ENCODE measurements around the gene PRG3.

PRG3 gene, protein sequence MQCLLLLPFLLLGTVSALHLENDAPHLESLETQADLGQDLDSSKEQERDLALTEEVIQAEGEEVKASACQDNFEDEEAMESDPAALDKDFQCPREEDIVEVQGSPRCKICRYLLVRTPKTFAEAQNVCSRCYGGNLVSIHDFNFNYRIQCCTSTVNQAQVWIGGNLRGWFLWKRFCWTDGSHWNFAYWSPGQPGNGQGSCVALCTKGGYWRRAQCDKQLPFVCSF

DNA sequence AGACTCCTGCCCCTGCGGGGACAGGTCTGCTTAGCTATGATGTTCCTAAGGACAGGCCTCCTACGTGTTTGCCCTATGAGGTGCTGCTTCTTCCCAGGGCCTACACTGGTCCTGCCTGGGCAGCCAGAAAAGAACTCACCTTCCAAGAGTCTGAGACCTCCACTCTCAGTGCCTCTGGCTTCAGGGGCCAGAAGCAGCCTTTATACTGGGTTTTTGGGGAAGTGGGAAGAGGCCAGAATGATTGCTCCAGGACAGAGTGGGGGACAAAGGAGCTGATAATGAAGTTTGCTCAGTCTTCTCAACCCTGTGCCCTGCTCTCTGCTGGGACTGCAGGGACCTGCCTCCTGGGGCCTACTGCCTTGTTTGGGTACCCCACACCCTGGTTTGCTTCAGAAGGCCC, at the start of gene PRG3:
Gene PRG3 (minus strand): TSS at position 176 of the 400 bp plus-strand sequence. CDS start 442 bp downstream, outside the sequence.
- DNase-seq: no peak

DNA sequence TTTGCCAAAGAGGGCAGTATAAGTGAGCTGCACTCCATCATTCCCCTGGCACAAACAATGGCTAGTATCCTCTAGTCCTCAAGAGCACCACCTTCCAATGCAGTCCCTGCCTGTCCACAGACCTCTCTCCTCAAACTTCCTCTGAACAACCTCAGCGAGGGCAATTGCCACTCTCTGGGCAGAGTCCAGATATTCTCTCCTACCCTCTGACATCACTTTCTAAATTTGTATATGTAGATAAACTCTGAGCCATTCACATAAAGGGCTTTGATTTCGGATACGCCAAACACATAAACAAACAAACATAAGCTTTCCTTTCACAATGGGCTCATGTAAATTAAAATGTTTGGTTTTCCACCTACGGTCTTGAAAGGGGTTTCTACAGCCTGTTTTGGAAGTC, 49.0 kb upstream of the PRG3 start:
- no peak for DNase-seq

DNA sequence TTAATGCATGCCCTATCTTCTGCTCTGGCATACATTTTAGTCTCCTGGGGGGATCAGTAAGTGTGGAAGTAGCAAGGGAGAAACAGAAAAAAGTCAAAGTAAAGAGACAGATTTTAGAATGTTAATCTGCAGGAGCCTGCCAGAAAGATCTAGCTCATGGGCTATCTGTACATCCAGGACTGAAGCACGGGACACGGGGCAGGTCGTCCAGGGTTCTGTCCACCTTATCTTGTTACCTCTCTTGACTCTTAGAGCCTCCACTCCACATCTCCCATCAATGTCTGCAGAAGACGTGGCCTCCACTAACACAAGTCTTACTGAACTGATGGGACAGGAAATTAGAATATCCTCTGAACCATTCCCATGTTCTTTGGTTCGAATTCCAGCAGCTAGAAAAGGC, 47.7 kb upstream of the PRG3 start:
- no peak for DNase-seq

DNA sequence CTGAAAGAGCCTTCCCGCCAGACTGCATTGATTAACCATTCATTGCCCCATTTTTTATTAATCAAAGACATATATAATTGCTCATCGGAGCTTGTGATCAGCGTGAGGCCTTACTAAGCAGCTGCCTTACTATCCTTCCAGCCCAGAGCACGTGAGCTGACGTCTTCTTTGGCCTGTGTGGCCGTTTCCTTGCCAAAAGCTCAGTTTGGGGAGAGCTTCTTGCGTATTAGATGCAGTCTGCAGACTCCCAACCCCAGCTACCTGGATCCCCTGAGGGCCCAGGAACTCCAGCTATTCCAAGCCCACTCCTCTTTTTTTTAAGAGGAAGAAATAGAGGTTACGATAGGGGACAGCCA, 46.8 kb upstream of the PRG3 start:
- DNase-seq: no peak

DNA sequence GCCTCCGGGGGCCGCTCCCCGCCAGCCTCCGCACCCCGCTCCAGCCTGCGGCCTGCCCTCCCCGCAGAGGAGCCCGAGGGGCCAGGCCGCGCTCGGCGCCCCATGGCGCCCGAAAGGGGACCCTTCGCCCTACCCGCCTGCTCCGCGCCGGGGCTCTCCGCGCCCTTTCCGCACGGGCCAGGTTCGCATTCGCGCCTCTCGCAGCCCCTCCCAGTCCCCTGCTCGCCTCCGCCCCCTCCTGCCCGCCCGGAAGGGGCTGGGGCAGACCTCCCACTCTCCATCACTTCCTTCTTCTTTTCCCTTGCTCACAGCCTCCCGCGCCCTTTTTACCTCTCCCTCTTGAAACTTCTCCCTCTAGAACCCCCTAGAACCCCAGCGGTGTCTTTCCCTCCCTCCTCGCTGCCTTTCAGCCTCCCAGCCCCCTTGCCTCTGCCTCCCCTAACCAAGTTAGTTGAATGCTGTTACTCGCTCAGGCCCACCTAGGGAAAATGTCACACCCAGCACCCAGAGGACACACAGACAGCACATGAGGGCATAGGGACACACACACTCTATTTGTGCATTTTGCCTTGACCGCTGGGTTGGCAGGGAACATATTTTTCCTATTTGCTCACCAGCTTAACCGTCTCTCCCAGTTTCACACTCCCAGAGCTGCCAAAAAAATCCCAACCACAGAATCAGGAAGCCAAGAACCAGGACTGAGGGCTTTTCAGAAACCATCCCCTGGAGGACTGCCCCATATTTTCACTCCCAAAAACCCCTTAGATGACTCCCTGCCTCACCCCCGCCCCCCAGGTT, 46.2 kb upstream of the PRG3 start, which contains the start of gene SLC43A3:
Gene SLC43A3 (minus strand): TSS at position 193 of the 798 bp plus-strand sequence. CDS start 949 bp downstream, outside the sequence.
- no peak for DNase-seq

DNA sequence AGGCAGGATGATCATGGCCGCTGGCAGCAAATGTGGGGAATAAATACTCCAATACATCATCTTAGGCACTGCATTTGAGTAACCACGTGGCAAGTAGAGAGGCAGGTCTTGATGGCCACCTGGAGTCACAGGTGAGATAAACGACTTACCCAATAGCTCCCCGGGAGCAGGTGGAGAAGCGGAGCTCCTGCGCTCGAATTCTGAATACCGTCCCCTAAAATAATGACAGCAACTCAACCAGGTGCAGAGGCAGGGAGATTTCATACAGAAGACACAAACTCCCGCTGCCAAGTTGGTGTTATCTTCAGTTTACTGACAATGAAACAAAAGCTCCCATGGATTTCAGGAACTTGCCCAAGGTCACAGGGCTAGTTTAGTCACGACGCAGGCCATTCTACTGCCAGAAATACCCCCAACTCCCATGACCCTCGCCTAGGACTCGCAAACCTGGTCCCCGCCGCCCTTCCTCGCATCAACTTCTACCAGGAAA, 45.5 kb upstream of the PRG3 start:
- no peak for DNase-seq

DNA sequence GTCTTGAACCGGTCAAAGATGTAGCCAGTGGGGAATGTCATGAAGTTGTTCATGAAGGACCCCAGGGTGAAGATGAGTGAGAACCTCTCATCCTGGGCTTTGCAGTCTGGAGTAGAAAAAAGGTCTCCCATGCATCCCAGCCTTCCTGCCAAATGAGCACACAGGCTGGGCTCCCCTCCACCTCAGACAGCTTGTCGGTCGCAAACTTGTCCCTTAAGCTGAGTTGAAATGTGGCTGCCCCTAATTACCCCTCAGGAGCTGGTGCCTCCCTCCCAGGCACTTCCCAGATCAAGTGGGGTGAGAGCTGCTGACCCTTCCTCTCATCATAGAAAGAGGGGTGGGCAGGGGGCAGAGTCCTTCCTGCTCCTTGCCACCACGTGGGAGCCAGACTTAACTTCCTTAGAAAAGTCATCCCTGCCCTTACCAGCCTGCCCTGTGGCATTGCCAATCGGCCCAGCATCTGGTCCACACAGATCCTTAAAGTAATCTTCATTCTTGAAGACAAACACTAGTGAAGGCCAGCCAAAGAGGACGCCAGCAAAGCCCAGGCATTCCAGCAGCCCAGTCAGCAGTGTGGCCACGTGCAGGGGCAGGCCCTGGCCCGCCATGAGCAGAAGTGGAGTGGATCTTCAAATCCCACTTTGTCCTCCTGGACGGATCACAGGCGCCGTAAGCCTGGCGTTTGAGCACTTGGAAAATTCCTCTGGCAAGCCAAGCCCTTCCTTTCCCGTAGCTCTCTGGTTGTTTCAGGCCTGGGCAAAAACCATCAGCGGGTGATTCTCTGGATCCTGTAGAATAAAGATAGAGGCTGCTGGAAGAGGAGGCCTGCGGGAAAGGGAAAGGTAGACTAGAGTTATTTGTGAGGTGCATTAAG, 44.9 kb upstream of the PRG3 start:
- DNase-seq: no peak

DNA sequence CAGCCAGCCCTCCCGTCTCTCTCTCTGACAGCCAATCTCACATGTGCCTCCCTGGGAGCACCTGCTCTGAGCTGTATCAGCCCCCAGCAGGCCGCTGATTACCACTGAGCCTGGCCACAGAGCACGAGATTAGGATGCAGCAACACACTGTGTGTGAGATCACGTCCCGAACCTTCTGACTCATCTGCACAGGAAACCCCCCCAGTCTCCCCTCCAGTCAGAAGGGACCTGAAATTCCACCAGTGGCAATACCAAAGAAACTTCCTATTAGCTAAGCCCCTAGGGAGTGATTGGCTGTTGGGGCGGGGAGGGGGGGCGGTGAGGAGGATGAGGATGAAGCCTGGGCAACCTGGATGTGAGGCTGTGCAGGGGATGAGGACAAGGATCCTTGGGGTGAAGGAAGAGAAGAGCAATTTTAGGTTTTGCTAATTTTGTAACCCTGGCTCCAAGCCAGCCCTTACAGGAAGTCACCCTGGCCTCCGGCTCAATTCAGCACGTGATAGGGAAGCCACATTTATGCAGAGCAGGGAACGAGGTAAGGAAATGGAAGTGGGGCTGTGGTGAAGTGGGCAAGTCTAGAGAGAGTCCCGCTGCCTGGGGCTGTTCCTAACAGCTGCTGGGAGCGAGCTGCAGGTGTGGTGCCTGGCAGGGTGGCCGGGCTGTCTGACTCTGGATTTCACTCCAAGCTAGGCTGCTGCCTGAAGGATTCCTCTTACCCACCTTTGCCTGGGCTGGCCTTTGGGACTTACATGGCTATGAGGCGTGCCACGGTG, 44.0 kb upstream of the PRG3 start:
- DNase-seq: no peak

DNA sequence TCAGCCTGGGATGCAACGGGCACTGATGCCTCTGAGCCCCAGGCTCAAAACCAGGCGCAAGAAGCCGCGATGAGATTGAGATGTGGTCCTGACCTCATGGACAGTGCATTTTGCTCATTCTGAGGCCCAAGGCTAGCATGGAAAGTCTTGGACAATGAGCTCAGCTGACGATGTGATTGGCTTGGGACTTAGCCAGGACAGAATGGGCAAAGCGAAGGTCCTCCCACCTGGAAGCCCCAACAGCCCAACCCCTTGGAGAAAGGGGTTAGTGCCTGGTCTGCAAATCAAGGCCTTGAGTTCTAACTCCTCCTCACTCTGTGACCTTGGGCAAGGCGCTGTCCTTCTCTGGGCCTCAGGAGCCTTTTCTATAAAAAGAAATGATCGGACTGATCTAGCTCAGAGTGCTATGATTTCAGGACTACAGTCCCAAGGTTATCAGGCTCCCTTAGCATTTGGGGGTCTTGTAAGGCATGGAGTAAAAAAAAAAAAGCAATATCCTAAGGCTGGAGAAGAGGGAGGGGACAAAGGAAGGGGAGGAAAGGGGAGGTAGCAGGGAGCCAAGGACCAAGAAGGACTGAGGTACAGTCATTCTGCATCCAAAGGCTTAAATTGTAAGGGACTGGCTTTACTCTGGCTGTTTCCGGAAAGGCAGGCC, 43.3 kb upstream of the PRG3 start:
- DNase-seq: no peak

DNA sequence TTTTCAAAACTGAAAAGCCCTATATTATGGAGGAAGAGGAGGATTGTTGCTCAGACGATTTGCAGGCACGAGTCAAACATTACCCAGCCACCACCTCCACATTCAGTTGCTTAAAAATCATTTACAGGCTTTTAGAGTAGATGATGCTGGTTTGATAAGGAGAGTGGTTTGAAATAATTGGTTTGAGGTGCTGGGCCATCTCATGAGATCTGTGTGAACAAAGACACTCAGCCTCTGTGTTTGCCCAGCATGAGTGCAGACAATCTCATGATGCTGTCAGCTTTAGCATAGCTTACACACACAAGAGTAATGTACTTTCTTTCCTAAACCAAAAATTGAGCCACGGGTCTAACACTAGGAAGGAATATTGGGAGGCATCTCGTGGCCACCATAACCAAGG, 41.7 kb upstream of the PRG3 start:
- DNase-seq: no peak

DNA sequence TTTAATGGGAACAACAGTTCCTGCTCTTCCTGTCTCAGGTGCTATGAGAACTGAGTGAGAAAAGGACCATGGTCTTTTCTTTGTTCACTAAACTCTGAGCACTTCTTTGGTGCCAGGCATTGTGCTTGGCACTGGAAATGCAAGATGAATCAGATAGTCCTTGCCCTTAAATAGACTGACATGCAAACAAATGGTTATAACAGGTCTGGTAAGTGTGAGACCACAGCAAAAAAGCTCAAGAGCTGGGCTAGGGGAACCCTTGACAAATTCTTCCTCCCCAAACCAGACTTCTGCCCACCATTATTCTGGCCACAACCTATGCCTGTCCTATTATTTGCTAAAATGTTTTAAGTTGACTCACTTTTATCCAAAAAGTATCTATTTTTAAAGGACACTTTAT, 40.9 kb upstream of the PRG3 start:
- DNase-seq: no peak

DNA sequence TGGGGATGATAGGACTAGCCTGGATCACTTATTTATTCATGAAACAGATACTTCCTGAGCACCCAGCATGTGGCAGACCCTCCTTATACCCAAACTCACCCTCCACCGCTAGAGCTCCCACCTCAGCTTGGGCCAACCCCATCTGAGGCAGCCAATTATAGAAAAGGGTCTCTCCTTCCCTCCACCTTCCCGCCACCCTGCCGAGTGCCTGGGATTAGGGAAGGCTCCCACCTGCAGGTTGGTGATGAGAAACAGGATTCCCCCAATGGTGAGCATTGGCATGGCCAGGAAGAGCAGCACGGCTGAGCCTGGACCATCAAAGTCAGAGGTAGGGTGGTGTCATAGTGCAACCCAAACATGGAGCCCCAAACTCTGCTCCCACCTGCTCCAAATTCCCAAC, 40.1 kb upstream of the PRG3 start:
- DNase-seq: no peak

DNA sequence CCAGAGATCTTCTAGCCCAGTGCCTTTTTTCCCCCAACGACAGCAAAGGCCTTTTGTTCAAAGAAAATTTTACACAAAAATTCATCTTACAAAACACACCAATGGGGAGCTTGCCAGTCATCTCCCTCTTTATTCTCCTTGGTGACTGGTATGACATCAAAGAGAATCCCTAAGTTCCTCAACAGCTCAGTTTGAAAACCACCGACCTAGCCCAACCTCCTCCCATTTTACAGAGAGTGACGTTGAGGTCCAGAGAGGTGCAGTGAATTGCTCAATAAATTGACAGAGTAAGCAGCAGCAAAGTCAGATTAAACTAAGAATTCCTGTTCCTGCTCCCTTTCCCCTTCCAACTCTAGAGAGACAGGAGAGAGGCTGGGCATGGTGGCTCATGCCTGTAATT, 38.2 kb upstream of the PRG3 start:
- no peak for DNase-seq

DNA sequence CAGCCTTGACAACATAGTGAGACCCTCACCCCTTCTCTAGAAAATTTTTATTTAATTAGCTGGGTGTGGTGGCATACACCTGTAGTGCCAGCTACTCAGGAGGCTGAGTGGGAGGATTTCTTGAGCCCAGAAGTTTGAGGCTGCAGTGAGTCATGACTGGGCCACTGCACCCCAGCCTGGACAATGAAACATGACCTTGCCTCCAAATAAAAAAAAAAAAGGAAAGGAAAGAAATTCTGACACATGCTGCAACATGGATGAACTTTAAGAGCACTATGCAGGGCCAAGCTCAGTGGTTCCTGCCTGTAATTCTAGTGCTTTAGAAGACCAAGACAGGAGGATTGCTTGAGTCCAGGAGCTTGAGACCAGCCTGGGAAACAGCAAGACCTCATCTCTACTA, 37.2 kb upstream of the PRG3 start:
- no peak for DNase-seq

DNA sequence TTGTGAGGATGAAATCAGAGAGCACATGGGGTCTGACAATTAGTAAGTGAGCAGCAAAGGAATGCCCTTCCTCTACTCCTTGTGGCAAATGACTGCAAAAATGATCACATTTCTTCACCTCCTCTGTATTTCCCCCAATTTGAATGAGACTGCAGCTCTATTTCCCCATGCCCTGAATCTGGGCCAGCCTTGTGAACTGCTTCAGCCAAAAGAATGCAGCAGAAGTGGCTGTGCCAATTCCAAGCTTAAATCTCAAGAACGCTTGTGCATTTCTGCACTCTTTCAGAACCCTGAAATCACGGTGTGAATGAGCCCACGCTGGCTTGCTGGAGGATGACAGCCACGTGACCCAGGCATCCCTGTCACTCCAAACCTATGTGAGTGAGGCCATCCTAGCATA, 36.1 kb upstream of the PRG3 start:
- no peak for DNase-seq

DNA sequence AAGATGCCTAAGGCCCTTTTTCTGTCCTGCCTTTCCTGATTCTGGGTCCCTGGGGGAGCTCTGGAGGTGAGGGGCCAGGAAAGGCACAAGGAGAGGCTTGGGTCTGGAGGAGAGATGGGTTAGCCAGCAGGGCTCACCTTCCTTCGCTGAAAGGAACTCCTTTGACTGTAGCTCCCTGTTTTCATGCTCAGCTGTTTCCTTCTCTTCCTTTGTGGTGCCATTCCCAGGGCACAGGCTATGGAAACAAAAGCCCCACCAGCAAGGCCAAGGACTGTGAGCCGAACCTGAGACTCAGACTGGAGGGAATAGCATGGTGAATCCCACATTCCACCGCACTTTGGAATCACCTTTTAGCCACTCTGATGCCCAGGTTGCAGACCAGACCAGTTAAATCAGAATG, 35.5 kb upstream of the PRG3 start:
- no peak for DNase-seq

DNA sequence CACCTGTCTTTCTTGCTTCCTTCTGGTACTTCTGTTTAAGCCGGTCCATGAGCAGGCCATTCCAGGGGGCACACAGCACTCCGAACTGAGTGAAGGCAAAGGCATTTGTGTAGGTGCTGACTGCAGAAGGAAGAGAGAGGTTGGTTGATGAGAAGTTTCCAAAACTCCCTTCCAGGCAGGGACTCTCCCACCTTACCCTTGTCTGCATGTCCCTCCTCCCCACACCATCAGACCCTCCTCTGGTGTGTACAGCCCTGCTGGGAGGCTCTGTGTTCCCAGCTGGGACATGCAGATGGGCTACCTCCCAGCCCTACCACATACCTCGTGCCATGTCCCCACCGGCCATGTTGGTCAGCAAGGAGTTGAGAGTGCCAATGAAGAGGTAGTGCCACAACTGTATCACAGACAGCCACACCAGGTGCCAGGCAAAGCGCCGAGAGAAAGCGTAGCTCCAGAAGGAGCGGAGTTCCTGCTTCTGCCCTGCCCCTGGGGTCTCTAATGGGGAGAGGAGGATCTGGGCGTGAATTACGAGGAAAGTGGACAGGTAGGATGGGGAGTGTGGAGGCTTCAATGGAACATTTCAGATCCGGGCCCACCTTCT, 33.8 kb upstream of the PRG3 start:
- DNase-seq: no peak

DNA sequence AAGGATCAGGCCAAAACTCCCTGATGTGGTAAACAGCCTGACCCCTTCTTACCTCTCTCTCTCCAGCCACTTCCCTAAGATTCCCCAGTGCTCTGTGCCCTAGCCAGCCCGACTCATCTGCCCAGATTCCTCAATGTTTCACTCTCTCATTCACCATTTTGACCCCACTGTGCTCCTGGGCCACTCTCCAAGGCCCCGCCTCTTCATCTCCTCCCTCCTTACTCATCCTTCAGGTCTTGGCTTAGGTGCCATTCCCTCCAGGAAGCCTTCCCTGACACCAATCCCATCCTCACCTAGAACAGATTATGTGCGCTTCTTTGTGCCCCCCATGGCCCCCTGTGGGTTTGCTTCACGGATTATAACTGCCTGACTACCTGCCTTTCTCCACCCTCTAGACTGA, 32.7 kb upstream of the PRG3 start:
- DNase-seq: no peak

DNA sequence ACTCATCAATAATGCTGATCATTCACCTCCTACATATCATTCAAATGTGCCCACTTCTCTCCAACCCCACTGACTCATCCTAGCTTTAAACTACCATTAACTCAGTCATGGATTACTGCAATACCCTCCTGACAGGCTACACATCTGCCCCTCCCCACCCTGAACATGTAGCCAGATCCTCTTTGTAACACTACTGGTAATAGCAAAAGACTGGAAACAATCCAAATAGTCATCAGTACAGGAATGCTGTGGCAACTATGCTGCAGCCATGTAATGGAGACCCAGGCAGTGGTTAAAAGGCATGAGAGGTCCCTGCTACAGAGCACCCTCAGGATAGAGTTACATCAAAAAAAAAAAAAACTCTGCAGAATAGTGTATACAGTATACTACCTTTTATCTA, 29.3 kb upstream of the PRG3 start:
- no peak for DNase-seq

DNA sequence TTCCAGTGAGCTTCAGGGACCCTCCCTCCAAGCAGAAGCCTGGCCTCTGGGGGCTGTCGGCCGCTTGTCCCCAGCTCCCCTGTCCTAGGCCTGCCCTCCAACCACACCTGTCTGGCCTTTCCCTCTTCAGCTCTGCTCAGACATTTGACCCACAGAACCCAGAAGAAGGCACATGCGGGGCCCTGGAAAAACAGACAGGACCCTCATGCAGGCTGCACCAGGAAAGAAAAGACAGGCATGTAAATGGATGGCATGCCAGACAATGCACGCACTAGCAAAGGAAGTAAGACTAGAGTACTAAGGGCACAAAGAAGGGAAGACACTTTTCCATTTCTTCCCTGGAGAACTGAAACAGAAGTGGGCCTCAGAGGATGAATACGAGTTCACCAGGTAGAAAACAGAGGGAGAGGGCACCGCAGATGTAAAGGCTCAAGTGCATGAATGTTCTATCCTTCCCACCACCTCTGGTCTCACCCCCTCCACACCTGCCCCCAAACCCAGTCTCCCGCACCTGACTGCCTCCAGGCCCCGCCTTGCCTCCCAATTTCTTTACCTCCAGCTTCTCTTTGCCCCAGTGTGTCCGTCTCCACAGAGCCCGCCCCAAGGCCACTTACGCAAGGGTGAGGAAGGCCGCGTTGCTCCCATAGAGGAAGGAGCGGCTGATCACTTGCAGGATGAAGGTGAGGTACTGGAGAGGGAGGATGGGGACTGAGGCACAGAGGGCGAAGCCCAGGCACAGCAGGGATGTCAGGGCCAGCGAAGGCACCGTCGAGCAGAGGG, 28.6 kb upstream of the PRG3 start:
- DNase-seq: no peak

DNA sequence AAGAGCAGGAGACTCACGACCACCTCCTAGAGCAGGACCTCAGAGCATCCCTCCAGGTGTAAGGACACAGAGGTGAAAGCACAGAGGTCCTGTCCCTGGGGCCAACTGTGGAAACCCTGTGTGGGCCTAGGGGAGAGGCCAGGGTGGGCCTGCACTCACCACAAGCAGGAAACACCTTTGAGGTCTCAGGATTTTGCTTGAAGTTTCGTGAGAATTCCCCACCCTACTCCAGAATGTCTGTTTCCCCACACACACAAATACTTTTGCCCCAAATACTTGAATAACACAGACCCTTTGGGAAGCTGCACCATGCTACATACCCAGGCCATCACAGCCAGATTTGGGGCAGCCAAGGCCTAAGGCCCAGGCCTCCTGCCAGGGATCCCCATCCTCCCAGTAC, 27.8 kb upstream of the PRG3 start:
- no peak for DNase-seq
